Suprapubic skin (tissue), 4 donors: ENCODE results near the gene ANKS1A. TPM values are rescaled to one million over a fixed set of nuclear protein-coding genes. Genes with fewer than 3 reads are reported as not detected.

Source experiments
- DNase-seq, 2 donors: peaks; one replicate each; pipeline ENCODE4 v3.0.0-alpha.2; 2019; ENCODE audit warnings: low spot score in 2 of 2
- H3K27ac ChIP-seq: fragments of 200-600 bp; sonication (generic); one replicate; pipeline ENCODE4 v1.5.1; 2019
- H3K27me3 ChIP-seq: fragments of 200-600 bp; sonication (generic); one replicate; pipeline ENCODE4 v1.5.1; 2019
- H3K36me3 ChIP-seq: fragments of 200-600 bp; sonication (generic); one replicate; pipeline ENCODE4 v1.5.1; 2019
- H3K4me1 ChIP-seq: fragments of 200-600 bp; sonication (generic); one replicate; pipeline ENCODE4 v1.5.1; 2019
- H3K4me3 ChIP-seq: fragments of 200-600 bp; sonication (generic); one replicate; pipeline ENCODE4 v1.5.1; 2019; ENCODE audit warnings: mild to moderate bottlenecking
- H3K9me3 ChIP-seq: fragments of 200-600 bp; sonication (generic); one replicate; pipeline ENCODE4 v1.5.1; 2019
- EP300 ChIP-seq: sonication (generic); formaldehyde crosslinking; IDR thresholded peaks from one replicate; pipeline ENCODE4 v1.6.1; 2017; ENCODE audit warnings: antibody characterized with exemption
- POLR2A ChIP-seq, 2 donors: fragments of 450-650 bp; IDR thresholded peaks; one replicate each; pipeline ENCODE4 v1.6.1; 2017; ENCODE audit warnings: antibody characterized with exemption in 2 of 2, mild to moderate bottlenecking in 2 of 2, moderate library complexity in 2 of 2
- POLR2AphosphoS5 ChIP-seq, 3 donors: sonication (generic); formaldehyde crosslinking; IDR thresholded peaks; one replicate each; pipeline ENCODE4 v1.6.1; 2017; ENCODE audit warnings: antibody characterized with exemption in 3 of 3
- WGBS: methylation state at CpG from one replicate; pipeline ENCODE4 v1.1.5; 2018; 5-methylcytosine and 5-hydroxymethylcytosine counted together
- total RNA-seq, 4 donors: library from RNA; depleted of rRNA; stranded (reverse); fragments of >200 nt; gene quantifications; one replicate each; pipeline ENCODE4 v1.1.0, GENCODE V29; 2016
- TF ChIP-seq, protein P1 (sequence below), 2 donors: fragments of 200-600 bp in 1 of 2; fragments of 450-650 bp in 1 of 2; sonication (generic) in 1 of 2; IDR thresholded peaks; one replicate each; pipeline ENCODE4 v1.5.1; 2016 to 2019; ENCODE audit warnings: antibody characterized with exemption in 2 of 2, mild to moderate bottlenecking in 1 of 2, moderate library complexity in 1 of 2

The ANKS1A gene
- total RNA-seq, 4 donors from 2014 or later = 24.7 to 34.6 (median 30.5) TPM

DNA sequence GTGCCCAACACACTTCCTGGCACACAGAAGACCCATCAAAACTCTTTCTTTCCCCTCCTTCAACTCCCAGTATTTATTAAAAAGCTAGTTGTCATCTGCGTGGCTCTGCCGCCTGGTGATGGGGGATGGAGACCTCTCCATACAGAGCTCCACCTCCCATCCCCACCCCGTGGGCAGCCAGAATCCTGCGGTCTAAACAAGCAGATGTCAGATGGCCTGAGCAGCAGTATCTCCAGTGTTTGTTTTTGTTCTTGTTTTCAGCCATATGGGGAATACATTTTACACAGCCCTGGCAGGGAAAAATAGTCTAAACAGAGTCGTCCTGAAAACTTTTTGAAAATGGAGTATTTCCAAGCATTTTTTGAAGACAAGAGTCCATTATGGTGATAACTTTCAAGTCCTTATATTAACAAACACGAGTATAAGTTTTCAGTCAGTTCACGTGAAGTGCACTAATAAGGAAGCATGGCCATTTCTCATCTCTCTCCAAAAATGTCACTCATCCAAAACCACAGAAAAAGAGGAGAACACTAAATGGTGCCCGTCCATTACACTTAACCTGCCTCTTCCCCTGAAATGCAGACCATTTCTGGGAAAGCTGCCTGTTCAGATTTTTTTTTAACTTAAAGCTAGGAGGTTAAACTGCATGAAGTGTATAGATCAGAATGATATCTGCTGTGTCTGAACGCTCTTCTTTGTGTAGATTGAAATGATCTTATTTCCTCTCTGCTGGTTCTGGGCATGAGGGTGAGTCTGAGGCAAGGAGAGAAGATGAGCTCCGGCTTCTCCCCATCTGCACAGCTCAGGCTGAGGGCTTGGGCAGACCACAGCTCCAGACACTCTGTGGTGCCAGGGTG, 161.1 kb downstream of the ANKS1A start:
- Histone ChIP-seq H3K27ac (peak overlapping the region; percentile 90), H3K27me3 (no peaks in the 10 kb centered on the region), H3K36me3 (peaks cover 12% of the 10 kb centered on the region), H3K9me3 (no peaks in the 10 kb centered on the region), H3K4me3 (no peak overlapping the region), H3K4me1 (peaks cover 78% of the 10 kb centered on the region)
- WGBS = 48% methylated on average over 10 of the region's 10 CpGs
- peak in 1 of 2 donors; percentile 50 for DNase-seq
- TF ChIP-seq POLR2AphosphoS5 (IDR thresholded peaks at IDR 0.05) (no peak), EP300 (no peak), POLR2A (IDR thresholded peaks at IDR 0.05) (no peak)
- TF ChIP-seq, protein P1, sequence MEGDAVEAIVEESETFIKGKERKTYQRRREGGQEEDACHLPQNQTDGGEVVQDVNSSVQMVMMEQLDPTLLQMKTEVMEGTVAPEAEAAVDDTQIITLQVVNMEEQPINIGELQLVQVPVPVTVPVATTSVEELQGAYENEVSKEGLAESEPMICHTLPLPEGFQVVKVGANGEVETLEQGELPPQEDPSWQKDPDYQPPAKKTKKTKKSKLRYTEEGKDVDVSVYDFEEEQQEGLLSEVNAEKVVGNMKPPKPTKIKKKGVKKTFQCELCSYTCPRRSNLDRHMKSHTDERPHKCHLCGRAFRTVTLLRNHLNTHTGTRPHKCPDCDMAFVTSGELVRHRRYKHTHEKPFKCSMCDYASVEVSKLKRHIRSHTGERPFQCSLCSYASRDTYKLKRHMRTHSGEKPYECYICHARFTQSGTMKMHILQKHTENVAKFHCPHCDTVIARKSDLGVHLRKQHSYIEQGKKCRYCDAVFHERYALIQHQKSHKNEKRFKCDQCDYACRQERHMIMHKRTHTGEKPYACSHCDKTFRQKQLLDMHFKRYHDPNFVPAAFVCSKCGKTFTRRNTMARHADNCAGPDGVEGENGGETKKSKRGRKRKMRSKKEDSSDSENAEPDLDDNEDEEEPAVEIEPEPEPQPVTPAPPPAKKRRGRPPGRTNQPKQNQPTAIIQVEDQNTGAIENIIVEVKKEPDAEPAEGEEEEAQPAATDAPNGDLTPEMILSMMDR (IDR thresholded peaks at IDR 0.05) = no peak

DNA sequence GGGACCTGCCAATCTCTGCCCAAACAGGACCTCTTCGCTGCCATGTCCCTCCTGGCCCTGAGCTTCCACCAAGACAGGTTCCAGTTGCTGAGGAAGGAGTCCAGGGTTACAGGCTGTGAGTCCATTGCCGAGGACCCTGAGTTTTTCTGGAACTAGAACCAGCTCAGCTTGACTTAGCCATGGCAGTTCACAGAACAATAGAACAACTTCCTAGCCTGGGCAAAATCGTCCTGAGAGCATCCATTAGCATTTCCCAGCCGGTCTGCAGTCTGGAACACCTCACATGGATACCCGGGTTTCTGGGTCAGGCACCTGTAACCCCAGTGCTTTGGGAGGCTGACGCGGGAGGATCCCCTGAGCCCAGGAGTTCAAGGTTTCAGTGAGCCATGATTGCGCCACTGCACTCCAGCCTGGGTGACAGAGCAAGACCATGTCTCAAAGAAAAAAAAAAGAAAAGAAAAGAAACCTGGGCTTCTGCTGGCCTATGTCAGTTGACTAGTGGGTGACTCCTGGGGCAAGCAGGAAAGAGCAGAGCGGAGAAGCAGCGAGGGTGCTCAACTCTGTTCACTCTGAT, 161.8 kb downstream of the ANKS1A start:
- H3K27me3 ChIP-seq = no peaks in the 10 kb centered on the region
- peak in 1 of 2 donors; percentile 36 for DNase-seq
- H3K4me3 ChIP-seq = no peak overlapping the region
- peaks cover 18% of the 10 kb centered on the region for H3K36me3 ChIP-seq
- no peaks in the 10 kb centered on the region for H3K9me3 ChIP-seq
- H3K4me1 ChIP-seq = peaks cover 76% of the 10 kb centered on the region
- TF ChIP-seq POLR2AphosphoS5 (IDR thresholded peaks at IDR 0.05) (no peak), POLR2A (IDR thresholded peaks at IDR 0.05) (no peak), EP300 (no peak)
- TF ChIP-seq, protein P1 (IDR thresholded peaks at IDR 0.05) = no peak
- 88% methylated on average over 9 of the region's 10 CpGs for WGBS
- H3K27ac ChIP-seq = peak overlapping the region; percentile 90

DNA sequence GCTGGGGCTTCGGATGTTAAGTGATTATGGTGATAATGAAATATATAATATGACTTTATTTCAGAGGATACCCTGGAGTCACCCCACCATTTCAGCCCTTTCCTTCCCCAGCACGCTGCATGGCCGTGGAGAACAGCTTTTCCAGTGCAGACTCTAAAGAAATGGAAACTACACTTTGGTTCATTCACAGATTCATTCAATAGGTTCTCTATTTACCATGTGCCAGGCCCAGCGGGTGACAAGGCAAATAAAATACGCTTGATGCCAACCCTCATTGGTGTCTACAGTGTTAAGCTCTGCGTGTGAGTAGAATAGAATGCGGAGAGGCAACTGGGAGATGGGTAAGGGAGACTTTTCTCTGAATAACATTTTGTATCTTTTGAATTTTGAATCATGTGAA, 162.3 kb downstream of the ANKS1A start:
- Histone ChIP-seq H3K27ac (no peak overlapping the region), H3K36me3 (peaks cover 20% of the 10 kb centered on the region)
- 90% methylated on average over 7 of the region's 7 CpGs for WGBS

DNA sequence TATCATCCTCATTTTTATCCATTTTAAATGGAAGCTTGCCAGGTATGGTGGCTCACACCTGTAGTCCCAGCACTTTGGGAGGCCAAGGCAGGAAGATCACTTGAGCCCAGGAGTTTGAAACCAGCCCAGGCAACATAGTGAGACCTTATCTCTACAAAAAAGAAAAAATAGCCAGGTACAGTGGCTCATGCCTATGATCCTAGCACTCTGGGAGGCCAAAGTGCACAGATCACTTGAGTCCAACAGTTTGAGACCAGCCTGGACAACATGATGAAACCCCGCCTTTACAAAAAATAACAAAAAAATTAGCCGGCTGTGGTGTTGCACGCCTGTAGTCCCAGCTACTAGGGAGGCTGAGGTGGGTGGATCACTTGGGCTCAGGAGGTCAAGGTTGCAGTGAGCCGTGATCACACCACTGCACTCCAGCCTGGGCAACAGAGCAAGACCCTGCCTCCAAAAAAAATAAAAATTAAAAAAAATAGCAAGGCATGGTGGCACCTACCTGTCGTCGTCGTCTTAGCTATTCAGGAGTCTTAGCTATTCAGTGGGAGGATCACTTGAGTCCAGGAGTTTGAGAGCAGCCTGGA, 163.0 kb downstream of the ANKS1A start:
- 77% methylated on average over 7 of the region's 7 CpGs for WGBS

More for the DNA sequence above, 162.3 kb downstream of the ANKS1A start:
- Histone ChIP-seq H3K9me3 (no peaks in the 10 kb centered on the region), H3K4me3 (no peak overlapping the region), H3K27me3 (no peaks in the 10 kb centered on the region), H3K4me1 (peaks cover 71% of the 10 kb centered on the region)
- DNase-seq = peak in 1 of 2 donors; percentile 19
- TF ChIP-seq POLR2AphosphoS5 (IDR thresholded peaks at IDR 0.05) (no peak), EP300 (no peak), POLR2A (IDR thresholded peaks at IDR 0.05) (no peak)
- TF ChIP-seq, protein P1 (IDR thresholded peaks at IDR 0.05) = no peak

DNA sequence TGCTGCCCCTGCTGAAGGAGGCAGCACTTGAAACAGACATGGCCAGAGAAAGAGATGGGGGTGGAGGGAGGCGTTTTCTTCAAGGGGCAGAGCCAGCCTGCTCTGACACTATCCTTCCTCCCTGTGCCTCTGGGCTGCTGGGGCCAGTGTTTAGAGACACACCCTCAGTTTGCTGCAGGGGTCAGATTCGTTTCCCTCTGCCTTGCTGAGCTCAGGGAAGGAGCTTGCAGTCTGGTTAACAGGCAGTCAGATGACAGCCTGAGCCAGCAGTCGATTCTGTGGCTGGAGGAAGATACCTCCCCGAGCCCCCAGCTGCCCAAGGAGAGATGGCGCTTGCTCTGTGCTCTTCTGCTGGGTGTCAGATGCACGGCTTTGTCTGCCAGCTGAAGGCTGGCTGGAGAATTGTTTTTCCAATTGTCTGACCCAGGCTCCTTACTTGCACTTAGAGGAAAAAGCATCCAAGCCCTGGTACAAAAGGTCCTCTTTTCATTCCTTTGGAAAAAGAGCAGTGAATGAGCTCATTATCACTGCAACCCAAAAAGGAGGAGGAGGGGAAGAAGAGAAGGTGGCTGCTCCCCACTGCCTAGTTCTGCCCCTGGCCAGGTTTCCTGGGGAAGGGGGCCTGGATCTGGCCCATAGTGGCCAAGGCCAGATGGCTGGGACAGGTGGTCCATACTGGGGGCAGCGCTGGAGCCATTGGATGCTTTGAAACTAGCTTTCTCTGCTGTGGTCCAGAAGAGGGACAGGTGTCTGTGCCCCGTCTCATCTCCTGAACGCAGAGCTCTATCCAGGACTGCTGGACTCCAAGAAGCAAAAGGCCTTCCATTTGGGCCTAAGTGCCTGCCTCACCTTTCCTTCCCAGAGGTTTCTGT, 163.9 kb downstream of the ANKS1A start:
- 45% methylated on average over 6 of the region's 9 CpGs for WGBS
- H3K9me3 ChIP-seq = no peaks in the 10 kb centered on the region
- H3K27me3 ChIP-seq = no peaks in the 10 kb centered on the region
- peaks cover 22% of the 10 kb centered on the region for H3K36me3 ChIP-seq
- no peak overlapping the region for H3K4me3 ChIP-seq
- peak in 1 of 2 donors; percentile 66 for DNase-seq
- peaks cover 55% of the 10 kb centered on the region for H3K4me1 ChIP-seq
- TF ChIP-seq, protein P1 (IDR thresholded peaks at IDR 0.05) = no peak
- TF ChIP-seq EP300 = no peak
- TF ChIP-seq POLR2AphosphoS5 (IDR thresholded peaks at IDR 0.05) = no peak
- TF ChIP-seq POLR2A (IDR thresholded peaks at IDR 0.05) = no peak
- peak overlapping the region; percentile 66 for H3K27ac ChIP-seq

More for the DNA sequence above, 163.0 kb downstream of the ANKS1A start:
- Histone ChIP-seq H3K4me1 (peaks cover 64% of the 10 kb centered on the region), H3K27ac (peak overlapping the region; percentile 5), H3K36me3 (peaks cover 20% of the 10 kb centered on the region), H3K27me3 (no peaks in the 10 kb centered on the region), H3K9me3 (no peaks in the 10 kb centered on the region), H3K4me3 (no peak overlapping the region)
- peak in 1 of 2 donors; percentile 20 for DNase-seq
- no peak for TF ChIP-seq POLR2A (IDR thresholded peaks at IDR 0.05)
